OCI-LY7 (cell line): ENCODE data around the gene BCAS4.

Experiments
- EZH2phosphoT487 ChIP-seq: fragments of 200-600 bp; sonication (generic); IDR thresholded peaks from 2 replicates; pipeline ENCODE4 v1.6.1; 2018; ENCODE audit warnings: low read depth, borderline replicate concordance, mild to moderate bottlenecking, mixed run types, antibody characterized with exemption, low read length, moderate library complexity, mixed read lengths
- TF ChIP-seq, protein P1 (sequence below): fragments of 200-600 bp; sonication (generic); conservative IDR thresholded peaks from 2 replicates; pipeline ENCODE4 v1.5.1; 2014; ENCODE audit warnings: mild to moderate bottlenecking, antibody characterized with exemption, low read length, moderate library complexity, mixed read lengths

GRCh38 chr20:50783390-50783789, 11.5 kb upstream of the BCAS4 start:
- TF ChIP-seq, protein P1, sequence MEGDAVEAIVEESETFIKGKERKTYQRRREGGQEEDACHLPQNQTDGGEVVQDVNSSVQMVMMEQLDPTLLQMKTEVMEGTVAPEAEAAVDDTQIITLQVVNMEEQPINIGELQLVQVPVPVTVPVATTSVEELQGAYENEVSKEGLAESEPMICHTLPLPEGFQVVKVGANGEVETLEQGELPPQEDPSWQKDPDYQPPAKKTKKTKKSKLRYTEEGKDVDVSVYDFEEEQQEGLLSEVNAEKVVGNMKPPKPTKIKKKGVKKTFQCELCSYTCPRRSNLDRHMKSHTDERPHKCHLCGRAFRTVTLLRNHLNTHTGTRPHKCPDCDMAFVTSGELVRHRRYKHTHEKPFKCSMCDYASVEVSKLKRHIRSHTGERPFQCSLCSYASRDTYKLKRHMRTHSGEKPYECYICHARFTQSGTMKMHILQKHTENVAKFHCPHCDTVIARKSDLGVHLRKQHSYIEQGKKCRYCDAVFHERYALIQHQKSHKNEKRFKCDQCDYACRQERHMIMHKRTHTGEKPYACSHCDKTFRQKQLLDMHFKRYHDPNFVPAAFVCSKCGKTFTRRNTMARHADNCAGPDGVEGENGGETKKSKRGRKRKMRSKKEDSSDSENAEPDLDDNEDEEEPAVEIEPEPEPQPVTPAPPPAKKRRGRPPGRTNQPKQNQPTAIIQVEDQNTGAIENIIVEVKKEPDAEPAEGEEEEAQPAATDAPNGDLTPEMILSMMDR: no peak
- TF ChIP-seq EZH2phosphoT487: no peak
